Measurements from ENCODE around the gene CHPF2.

CHPF2 gene

DNA sequence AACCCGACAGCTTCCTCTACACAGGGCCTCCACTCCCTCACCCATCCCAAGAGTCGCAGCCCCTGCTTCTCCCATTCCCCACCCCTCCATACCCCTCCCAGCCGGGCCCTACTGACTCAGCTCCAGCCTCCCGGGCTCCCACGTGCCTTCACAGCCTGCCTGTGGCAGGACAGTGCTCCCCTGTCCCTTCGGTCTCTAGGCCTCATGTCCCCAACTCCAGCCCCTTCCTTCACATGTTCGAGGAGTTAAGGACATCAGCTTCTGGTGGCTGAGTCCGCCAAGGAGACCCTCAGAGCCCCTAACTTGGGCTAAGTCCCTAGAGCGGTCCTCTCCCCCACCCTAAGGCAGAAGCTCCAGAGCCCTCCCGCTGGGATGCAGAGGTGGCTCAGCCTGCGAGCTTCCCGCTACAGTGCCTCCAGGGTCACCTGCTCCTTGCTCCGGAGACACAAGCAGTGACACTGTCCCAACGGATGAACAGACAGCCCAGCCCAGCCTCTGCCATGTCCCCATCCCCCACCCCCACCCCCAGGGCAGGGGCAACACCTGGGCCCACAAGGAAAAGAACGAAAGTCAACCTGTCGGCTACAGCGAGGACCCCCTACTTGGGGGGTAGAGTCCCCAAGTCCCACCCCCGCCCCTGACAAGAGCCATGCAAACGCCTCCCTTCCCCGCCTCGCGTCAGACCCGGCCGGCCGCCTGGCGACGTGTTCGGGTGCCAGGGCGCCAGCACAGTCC lies 15.5 kb downstream of the CHPF2 start:
- no peak for DNase-seq

DNA sequence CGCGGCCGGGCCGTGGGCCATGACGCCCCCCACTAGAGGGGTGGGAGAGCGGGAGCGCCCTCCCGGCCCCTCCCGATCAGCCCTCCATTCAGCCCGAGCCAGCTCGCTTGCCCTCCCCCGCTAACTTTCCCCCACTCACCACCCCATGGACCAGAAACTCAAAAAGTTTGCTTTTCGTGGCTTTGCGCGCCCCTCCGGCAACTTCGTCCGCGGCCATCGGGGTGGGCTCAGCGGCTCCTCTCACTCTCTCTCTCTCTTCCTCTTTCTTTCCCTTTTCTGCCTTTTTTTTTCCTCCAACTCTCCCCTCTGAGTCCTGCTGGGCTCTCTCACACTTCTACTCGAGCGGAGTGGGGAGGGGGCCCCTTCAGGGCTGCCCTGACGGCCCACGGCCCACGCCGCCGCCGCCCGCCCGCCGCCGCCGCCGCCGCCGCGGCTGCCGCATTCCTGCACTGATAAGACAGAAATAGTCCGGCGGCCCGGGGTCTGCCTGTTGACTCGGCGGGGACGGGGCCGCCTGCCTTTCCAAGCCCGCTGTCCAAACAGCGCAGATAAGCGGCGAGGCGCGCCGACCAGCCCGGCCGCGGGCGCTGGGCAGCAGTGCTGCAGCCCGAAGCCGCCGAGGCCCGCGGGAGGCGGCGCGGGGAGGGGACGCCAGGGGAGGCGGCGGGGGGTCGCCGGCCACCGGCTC lies 16.2 kb downstream of the CHPF2 start, which contains the start of gene SMARCD3:
Gene SMARCD3 (minus strand): TSS at position 349 of the 688 bp plus-strand sequence. CDS start 132 bp downstream, at position 217.
- DNase-seq, result peak; percentile 68

DNA sequence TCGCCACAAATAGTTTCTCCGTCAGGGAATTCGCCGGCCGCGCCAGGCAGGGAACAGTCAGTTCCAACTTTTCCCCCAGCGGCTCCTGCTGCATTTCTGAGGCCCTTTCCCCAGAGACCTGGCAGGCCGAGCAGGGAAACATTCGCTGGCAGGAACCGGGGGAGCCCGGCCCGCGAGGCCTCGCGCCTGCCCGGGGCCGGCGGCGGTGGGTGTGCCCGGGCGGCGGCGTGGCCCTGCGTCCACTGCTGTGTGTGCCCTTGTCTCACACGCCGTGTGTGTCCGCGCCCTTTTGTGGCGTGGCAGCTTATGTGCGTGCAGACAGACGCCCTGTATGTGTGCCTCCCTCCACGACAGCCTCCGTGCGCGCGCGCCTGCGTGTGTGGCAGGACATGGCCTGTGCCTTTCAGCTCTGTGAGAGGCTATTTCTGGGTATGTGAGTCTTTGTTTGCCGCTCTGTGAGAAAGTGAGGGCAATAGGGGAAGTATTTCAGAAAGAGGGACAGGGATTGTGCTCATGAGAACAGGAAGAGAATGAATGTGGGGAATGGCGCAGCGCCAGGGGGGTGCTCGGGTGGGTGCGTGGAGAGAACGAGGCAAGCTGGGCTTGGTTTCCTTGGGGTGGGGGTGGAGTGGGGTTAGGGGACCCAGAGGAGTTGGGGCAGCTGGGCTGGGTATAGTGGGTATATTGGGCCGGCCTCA lies 16.9 kb downstream of the CHPF2 start:
- DNase-seq, result no peak

DNA sequence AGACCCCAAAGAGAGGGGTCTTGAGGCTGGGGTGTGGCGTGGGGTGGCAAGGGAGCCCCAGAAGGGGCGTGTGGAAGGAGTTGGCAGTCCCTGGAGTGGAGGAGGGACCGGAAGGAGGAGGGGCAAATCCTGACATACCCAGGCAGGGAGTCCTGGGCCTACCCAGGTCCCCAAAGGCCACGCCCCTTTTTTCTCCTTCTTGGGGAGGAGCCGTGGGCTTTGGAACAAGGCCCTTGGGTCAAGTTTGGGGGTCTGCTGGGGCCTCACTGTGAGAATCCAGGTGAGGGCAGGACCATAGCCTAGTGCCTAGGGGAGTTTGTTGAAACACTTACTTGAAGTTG lies 17.4 kb downstream of the CHPF2 start:
- no peak for DNase-seq

DNA sequence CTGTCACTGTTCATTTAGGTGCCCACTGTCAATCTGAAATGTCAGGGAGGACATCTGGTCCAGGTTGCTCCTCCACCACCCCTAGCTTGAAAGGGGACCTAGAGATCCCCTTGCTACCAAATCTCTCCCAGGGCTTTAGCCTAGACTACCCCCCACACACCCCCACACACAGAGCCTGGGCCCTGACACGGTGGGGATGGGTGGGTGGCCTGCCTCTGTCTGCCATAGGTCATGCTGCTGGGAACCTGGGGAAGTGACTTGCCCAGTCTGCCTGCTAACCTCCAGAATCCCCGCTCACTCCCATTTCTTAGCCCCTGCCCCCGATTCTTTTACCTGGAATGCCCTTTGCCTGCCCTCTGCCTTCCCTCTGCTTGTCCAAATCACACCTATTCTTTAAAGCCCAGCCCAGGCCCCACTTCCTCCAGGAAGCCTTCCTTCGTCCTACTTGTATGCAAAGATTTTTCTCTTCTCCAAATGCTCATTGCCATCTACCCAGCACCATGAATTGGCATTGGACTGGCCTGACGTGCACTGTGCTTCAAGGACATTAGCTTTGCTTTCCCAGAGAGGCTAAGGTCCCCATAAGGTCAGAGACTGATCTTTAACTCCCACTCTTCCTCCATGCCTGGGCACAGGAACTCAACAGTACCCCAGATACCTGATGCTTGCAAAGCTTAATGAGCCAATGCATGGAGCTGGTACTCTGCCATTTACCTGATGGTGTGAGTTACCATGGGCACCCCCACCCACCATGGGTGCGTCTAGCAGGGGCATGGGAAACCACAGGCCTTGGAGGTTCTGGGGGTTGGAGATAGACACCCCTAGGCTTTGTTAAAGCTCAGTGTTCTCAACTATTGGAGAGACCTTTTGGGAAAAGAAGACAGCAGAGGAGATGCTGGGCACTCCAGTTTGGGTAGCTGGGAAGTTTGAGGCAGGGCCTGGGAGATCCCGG lies 18.2 kb downstream of the CHPF2 start:
- DNase-seq, result no peak

DNA sequence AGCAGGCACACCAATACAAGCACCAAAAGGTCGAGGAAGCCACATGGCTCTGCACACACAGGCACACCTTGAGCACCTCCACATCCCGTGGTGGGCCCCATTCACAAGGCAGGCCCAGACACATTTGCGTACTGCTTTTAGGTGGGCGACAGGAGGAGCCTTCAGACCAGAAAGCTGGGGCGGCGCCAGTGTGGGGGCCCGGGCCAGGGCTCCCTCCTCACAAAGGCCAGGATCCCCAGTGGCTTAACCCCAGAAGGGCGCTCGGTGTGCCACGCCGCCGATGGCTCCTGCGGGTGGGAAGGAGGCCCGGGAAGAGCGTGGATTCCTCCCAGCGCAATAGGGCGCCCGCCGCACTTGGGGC lies 19.0 kb downstream of the CHPF2 start:
- DNase-seq, result peak; percentile 57

DNA sequence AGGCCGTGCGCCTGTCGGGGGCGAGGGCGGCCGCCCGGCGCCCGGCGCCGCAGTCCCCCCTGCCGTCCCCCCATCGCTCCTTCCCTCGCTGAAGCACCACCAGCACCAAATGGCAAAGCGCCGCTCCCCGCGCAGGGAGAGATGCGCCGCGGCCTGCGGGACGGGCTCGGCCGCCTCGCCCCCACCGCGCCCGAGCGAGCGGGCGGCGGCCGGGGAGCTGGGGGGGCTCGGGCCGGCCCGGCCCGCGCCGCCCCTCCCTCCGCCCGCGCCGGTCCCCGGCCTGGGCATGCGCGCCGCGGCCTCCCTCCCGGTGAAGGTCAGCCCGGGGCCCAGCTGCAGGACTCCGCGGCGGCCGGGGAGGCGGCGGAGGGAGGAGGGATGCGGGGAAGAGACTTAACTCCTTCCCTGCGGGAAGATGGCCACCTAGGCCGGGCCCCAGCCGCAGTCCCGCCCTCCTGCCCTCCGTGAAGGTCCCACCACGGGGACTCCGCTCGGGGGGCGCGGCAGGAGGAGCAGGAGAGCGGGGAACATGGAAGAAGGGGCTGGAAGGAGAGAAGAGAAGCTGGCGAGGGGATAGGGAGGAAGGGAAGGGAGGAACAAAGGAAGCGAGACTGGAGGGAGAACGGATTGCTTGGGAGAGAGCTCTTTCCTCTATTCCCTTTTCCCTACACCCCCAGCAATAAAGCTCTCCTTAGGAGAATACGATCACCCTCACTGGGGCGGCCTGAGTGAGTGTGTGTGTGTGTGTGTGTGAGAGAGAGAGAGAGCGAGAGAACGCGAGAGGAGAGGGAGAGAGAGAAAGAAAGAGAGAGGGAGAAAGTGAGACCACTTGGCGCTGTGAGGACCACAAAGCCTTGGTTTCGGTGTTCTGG lies 19.6 kb downstream of the CHPF2 start:
- DNase-seq, result no peak

DNA sequence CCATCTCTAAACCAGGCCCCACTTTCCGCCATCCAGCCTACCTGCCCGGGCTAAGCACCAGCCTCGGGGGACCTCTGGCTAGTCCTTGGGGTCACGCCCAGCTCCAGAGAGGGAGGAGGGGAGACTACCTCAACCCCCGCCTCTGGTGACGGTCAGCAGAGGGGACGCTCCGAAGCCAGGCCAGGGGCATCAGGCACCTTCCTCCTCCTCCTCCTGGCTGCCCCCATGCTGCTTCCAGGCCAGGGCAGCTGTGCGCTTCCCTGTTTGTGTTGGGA lies 20.2 kb downstream of the CHPF2 start:
- no peak for DNase-seq

DNA sequence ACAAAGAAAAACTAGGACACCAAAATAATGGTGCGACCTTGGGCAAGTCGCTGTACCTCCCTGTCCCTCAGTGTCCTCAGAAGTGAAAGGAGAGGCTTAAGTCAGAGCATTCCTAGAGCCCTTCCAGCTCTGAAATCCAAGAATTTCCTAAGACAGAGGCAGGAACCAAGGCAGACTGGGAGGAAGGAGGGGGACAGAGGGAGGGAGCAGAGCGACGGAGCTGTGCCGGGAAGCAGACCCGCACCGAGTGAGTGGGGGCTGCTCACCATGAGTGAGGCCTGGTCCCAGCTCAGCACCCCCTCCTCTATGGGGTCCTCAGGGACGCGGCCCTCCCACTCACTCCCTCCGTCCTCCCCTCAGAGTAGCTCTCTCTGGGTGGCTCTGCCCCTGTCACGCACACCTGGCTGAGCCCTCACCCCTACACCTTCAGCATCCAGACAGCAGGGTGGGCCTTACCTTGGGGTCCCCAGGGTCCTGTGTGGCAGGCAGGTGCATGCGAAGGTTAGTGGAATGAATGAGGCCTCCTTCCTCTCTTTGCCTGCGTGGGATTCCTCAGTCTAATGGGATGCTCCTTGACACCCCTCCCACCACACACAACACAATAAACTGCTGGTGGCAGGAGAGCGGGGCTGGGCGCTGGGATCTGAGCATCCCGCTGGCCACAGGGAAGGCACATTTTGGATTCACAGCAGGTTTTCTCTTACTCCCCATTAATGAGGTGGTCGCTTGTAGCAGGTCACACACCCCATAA lies 20.9 kb downstream of the CHPF2 start:
- DNase-seq, result no peak

DNA sequence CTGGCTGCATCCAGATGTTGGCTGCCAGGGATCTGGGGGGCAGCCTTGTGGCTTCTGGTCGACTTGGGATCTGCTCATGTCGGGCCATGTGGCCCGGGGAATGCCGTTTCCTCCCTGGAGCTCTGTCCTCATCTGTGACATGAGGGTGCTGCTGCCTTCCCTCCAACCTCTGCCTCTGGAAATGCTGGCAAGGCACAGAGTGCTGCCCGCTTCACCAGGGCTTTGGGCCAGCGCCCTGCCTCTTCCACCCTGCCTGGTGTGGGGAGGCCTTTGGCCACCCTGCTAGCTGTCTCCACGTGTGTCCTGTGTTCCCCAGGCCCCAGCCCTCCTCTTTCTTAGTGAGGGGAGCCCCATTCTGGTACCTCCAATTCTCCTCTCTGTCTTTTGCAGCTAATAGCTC lies 22.0 kb downstream of the CHPF2 start:
- DNase-seq, result no peak

DNA sequence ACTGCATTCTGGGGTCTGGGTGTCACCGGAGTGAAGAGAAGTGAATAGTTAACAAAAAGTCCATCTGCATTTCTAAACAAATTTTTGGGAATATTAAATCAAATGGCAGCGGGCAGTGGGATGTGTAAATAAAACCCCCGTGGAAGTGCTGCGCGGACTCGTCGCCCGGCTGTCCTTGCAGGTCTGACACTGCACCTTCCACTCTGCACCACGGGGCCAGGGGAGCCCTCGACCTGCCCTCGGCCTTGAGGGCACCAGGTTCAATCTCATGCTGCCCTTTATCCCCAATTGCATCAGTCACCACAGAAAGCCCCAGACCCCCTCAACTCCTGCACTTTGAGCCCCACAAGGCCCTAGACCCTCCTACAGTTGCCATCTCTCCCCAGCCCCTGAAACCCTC lies 22.6 kb downstream of the CHPF2 start:
- DNase-seq, result no peak

DNA sequence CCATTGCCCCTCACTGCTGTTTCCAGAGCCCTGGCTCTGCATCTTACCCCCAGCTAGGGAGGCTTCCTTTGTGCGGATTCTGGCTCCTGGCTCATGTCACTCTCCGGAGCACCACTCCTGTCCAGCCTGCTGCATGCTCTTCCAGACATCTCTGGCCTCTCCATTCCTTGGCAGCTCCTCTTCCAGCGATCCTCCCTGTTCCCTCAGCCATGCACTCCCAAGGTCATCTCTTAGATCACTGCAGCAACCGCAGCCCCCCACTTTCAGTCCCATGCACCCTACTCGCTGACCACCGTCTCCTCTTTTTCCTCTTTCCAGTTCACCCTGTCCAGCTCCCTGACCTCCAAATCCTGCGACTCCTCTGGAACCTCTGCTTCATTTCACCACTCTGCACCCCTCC lies 23.1 kb downstream of the CHPF2 start:
- DNase-seq, result no peak

DNA sequence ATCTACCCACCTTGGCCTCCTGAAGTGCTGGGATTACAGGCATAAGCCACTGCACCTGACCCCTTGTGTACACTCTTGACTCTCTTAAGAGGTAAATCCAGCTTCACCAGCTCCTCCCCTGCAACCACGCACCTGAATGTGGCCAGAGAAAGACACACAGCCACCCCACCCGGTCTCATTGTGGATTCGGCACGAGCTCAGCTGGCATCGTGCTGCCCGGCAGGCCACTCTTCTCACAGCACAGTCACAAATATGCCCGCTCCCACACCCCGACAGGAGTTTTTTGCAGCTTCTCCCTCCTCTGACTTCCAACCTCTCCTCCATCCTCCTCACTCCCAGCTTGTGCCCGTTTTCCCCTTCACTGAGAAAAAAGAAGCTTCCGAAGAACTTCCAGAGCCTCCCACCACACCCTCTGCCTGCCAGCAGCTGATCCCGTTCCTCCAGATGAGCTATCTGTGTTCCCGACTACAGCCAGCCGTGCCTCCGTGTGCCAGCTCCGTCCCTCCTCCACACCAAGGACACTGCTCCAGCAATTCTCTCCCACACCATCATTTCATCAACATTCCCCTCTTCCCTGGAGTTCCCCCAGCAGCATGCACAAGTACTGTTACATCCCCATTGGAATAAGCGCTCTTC lies 24.2 kb downstream of the CHPF2 start:
- no peak for DNase-seq

DNA sequence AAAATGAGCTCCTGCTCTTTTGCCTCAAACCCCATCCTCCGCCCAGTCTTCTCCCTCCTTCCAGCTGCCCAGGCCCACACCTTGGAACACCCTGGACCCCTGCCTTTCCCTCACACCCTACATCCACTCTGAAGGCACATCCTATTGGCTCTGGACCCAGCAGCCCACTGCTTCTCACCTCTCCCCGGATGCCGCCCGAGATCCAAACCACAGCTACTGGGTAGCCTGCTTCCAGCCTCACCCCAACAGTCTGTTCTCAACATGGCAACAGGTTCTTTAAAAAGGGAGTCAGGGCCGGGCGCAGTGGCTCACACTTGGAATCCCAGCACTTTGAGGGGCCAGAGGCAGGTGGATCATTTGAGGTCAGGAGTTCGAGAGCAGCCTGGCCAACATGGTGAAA lies 25.7 kb downstream of the CHPF2 start:
- DNase-seq, result no peak

DNA sequence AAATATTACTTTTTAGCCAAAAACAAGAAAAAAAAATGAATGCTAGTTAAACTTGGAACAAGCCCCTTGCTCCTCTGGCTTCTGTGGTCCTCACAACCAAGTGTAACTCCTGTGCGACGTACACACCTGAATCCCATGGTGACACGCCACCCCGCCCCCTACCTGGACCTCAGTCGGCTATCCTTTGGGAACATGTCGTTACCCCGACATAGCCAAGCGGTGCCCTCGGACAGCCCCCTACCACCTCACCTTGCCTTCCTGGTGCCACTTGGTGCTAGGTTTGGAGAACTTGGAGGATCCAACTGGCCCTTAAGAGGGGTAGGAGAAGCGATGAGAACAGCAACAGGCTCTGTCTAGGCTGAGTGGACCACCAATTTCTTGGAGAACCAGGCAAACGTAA lies 28.2 kb downstream of the CHPF2 start:
- no peak for DNase-seq

DNA sequence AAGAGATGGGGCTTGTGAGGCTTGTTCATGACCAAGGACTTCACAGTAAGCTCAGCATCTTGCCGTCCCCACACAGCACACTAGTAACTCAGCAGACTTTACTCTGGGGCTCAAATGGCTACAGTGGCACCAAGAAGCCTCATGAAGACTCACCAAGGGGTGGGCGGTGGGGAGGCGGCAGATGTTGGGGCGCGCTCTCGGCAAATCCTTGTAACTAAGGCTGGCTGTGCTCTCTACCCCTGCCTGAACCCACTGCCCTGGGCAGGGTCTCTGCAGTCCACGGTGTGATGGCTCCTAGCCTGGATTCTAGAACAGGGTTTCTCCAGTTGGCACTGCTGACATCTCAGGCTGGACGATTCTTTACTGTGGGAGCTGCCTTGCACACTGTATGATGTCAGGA lies 28.6 kb downstream of the CHPF2 start:
- no peak for DNase-seq

DNA sequence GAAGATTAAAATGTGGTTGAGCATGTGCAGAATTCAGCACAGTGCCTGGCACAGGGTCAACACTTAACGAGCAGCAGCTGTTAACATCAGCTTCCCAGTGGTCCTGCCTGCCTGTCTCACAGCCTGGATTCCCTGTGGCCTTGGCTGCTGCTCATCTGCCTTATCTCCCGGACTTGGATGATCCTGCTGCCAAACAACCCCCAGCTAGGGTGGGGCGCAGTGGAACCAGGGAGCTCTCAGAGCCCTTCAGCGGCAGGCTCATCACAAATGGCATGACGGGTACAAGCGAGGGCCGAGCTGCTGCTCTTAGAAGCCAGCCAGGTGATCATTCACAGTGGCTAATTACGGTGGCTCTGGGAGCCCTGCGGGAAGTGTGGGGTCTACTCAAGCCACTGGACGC lies 29.2 kb downstream of the CHPF2 start:
- no peak for DNase-seq

DNA sequence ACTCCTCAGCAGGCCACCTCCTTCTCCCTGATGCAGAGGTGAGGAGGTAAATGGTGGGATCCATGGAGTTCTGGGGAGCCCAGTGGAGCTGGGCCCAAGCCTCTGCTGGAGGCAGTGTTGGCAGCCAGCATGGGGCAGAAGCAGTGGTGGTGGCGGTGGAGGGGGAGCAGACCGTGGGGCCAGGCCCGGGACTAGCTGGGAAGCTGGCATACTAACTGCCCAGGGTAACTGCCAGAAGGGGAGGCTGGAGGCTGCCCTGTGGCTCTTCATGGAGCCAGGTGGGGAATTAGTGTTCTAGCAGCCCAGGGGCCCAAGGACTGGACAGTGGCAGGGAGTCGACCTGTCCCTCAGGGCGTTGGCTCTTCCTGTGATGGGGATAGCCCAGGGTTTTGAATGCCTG lies 32.3 kb downstream of the CHPF2 start:
- DNase-seq, result no peak

DNA sequence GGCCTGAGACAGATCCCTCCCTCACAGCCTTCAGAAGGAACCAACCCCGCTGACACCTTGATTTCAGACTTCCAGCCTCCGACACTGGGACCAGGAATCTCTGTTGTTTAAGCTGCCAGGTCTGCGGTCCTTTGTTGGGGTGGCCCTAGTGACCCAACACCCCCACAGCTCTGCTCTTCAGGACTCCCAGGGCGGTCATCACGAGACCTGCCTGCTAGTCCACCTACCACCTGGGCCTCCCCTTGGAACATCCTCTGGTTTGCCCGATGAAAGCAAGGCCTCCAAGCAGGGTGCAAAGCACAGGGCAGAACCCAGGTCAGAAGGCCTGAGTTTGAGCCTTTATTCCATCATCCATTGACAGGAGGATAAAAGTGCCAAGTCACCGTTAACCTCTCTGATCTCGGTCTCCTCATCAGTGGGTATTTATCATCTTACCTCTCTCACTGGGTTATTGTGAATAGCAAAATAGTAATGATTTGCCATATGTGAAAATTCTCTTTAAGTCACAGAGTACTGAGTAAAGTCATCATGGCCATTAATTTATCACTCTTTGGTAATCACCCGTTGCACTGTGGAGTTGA lies 33.2 kb downstream of the CHPF2 start:
- no peak for DNase-seq

DNA sequence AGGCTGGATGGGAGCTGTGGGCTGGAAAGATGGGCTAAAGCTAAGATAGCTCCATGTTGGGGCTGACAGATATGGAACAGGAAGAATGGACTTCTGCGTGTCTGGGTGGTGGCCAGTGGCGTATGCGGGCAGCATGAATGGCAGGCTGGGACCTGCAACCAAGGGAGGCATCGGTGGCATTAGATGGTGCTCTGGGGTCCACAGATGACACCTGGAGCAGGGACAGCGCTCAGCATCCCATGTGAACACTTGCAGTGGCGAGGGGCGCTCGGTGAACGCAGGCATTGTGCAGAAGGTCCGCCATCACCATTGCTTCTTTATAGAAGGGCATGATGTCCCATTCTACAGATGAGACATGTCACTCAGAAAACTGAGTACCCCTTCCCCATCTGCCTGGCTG lies 37.2 kb downstream of the CHPF2 start:
- DNase-seq, result no peak

Data from activated T-cell treated with anti-CD3 and anti-CD28 coated beads, Interleukin-2, amount 50 U/mL, for 1 hour (primary cell).